Osteoblast (primary cell): Measurements from ENCODE around the gene LRRC56. TPM values are rescaled to one million over a fixed set of nuclear protein-coding genes. Genes with fewer than 3 reads are reported as not detected.

Experiments used
- DNase-seq: peaks from one replicate; pipeline ENCODE4 v3.0.0; 2011; ENCODE audit warnings: low spot score, mixed read lengths; ENCODE audit not compliant: insufficient read length; ENCODE audit errors: missing footprints
- H2AFZ ChIP-seq: 2 replicates; pipeline ENCODE4 v1.6.0; 2011; ENCODE audit warnings: mild to moderate bottlenecking, low read length
- H3K27ac ChIP-seq: 2 replicates; pipeline ENCODE4 v1.5.1; 2011; ENCODE audit warnings: mild to moderate bottlenecking, low read depth, low read length, moderate library complexity
- H3K27me3 ChIP-seq: 2 replicates; pipeline ENCODE4 v1.6.0; 2012; ENCODE audit warnings: mild to moderate bottlenecking, control low read depth, inconsistent platforms, low read length, moderate library complexity; ENCODE audit not compliant: insufficient read depth
- H3K36me3 ChIP-seq: 2 replicates; pipeline ENCODE4 v1.5.1; 2011; ENCODE audit warnings: mild to moderate bottlenecking, low read length, control low read depth, moderate library complexity; ENCODE audit not compliant: insufficient read depth
- H3K4me1 ChIP-seq: 2 replicates; pipeline ENCODE4 v1.5.1; 2011; ENCODE audit warnings: mild to moderate bottlenecking, low read length, control low read depth, moderate library complexity; ENCODE audit not compliant: insufficient read depth
- H3K4me2 ChIP-seq: 2 replicates; pipeline ENCODE4 v1.6.0; 2011; ENCODE audit warnings: mild to moderate bottlenecking, low read length; ENCODE audit not compliant: insufficient read depth
- H3K4me3 ChIP-seq: fragments of 200-600 bp; sonication (generic); 3 replicates; pipeline ENCODE4 v1.5.1; 2012; ENCODE audit warnings: mild to moderate bottlenecking, low read length, inconsistent platforms; ENCODE audit not compliant: insufficient read depth
- H3K79me2 ChIP-seq: 2 replicates; pipeline ENCODE4 v1.6.0; 2012; ENCODE audit warnings: mild to moderate bottlenecking, low read length, control low read depth, inconsistent platforms; ENCODE audit not compliant: insufficient read depth
- H3K9me3 ChIP-seq: 2 replicates; pipeline ENCODE4 v1.5.1; 2011; ENCODE audit warnings: low read depth, low read length, control low read depth
- H4K20me1 ChIP-seq: 2 replicates; pipeline ENCODE4 v1.6.0; 2012; ENCODE audit warnings: mild to moderate bottlenecking, low read length, control low read depth; ENCODE audit not compliant: insufficient read depth
- CTCF ChIP-seq: IDR thresholded peaks from 2 replicates; pipeline ENCODE4 v1.5.1; 2011; ENCODE audit warnings: mild to moderate bottlenecking, low read depth, low read length, moderate library complexity; ENCODE audit errors: extremely low read depth
- total RNA-seq: library from RNA; depleted of rRNA; stranded (reverse); fragments of >200 nt; gene quantifications from 2 replicates; pipeline ENCODE4 v1.2.3, GENCODE V29; 2012

LRRC56 gene
- total RNA-seq, 1 donor: 1.1 TPM

GRCh38 chr11:539971-540481 lies 2.7 kb downstream of the LRRC56 start:
- H3K4me2 ChIP-seq: no peak overlapping the region
- no peak overlapping the region for H2AFZ ChIP-seq
- DNase-seq: peak; percentile 87
- no peaks in the 10 kb centered on the region for H3K9me3 ChIP-seq
- H4K20me1 ChIP-seq: no peaks in the 10 kb centered on the region
- no peaks in the 10 kb centered on the region for H3K36me3 ChIP-seq
- H3K79me2 ChIP-seq: no peaks in the 10 kb centered on the region
- TF ChIP-seq CTCF: no peak
- no peak overlapping the region for H3K27ac ChIP-seq
- H3K4me1 ChIP-seq: peaks cover 13% of the 10 kb centered on the region
- no peak overlapping the region for H3K4me3 ChIP-seq
- H3K27me3 ChIP-seq: no peaks in the 10 kb centered on the region

- H3K4me2 ChIP-seq: no peak overlapping the region
- H3K36me3 ChIP-seq: no peaks in the 10 kb centered on the region
- no peak for TF ChIP-seq CTCF
- no peaks in the 10 kb centered on the region for H4K20me1 ChIP-seq
- no peak overlapping the region for H3K4me3 ChIP-seq
- no peaks in the 10 kb centered on the region for H3K9me3 ChIP-seq
- peaks cover 13% of the 10 kb centered on the region for H3K4me1 ChIP-seq
- peak; percentile 80 for DNase-seq
- H2AFZ ChIP-seq: no peak overlapping the region
- H3K27ac ChIP-seq: no peak overlapping the region
- H3K27me3 ChIP-seq: no peaks in the 10 kb centered on the region
- no peaks in the 10 kb centered on the region for H3K79me2 ChIP-seq
These were observed 3.5 kb downstream of the LRRC56 start for GRCh38 chr11:540583-541432.

GRCh38 chr11:541433-541885 lies 4.1 kb downstream of the LRRC56 start:
- Histone ChIP-seq H3K27ac (no peak overlapping the region), H4K20me1 (no peaks in the 10 kb centered on the region), H3K27me3 (no peaks in the 10 kb centered on the region), H3K36me3 (no peaks in the 10 kb centered on the region), H3K4me1 (peaks cover 8% of the 10 kb centered on the region), H3K4me3 (no peak overlapping the region), H3K9me3 (no peaks in the 10 kb centered on the region), H2AFZ (no peak overlapping the region), H3K79me2 (no peaks in the 10 kb centered on the region), H3K4me2 (no peak overlapping the region)
- no peak for TF ChIP-seq CTCF
- DNase-seq: peak; percentile 89

- Histone ChIP-seq H3K36me3 (no peaks in the 10 kb centered on the region), H3K4me3 (no peak overlapping the region), H3K27me3 (no peaks in the 10 kb centered on the region), H3K9me3 (no peaks in the 10 kb centered on the region), H4K20me1 (no peaks in the 10 kb centered on the region), H3K79me2 (no peaks in the 10 kb centered on the region), H2AFZ (no peak overlapping the region), H3K4me1 (no peaks in the 10 kb centered on the region), H3K4me2 (no peak overlapping the region), H3K27ac (no peak overlapping the region)
- no peak for TF ChIP-seq CTCF
- peak; percentile 59 for DNase-seq
These were observed 7.5 kb downstream of the LRRC56 start for GRCh38 chr11:544817-545166.
